GM20431 (cell line): ENCODE measurements around the gene KCTD5.
"Not testable (repeated sequence)": the region's sequence is repeated elsewhere in the genome, so short reads cannot be mapped to it uniquely, and the experiment has no call there.

Source experiments
- in situ Hi-C: fragments of 300-500 bp; cut with MseI, MboI; formaldehyde crosslinking; loops from one replicate; pipeline ENCODE4 v1.15.0; 2020; ENCODE audit warnings: low sequenced_read_pairs; ENCODE audit not compliant: unreplicated experiment

KCTD5 gene

GRCh38 chr16:2682209-2683021 lies at the start of gene KCTD5:
Gene KCTD5 (plus strand): TSS chr16:2682523. CDS start chr16:2682549, 26 bp downstream.
- in situ Hi-C loops, result no loop called here

- in situ Hi-C loops, result not testable (repeated sequence)
Measured at GRCh38 chr16:2639071-2639721, 43.1 kb upstream of the KCTD5 start.

GRCh38 chr16:2639722-2640072 lies 42.6 kb upstream of the KCTD5 start:
- in situ Hi-C loops, result not testable (repeated sequence)

GRCh38 chr16:2642561-2642960 lies 39.8 kb upstream of the KCTD5 start:
- in situ Hi-C loops, result not testable (repeated sequence)

GRCh38 chr16:2644754-2645453 lies 37.4 kb upstream of the KCTD5 start:
- in situ Hi-C loops, result not testable (repeated sequence)

GRCh38 chr16:2651268-2651871 lies 31.0 kb upstream of the KCTD5 start:
- in situ Hi-C loops, result not testable (repeated sequence)

- in situ Hi-C loops, result not testable (repeated sequence)
Measured at GRCh38 chr16:2653915-2654314, 28.4 kb upstream of the KCTD5 start.

- in situ Hi-C loops, result not testable (repeated sequence)
Measured at GRCh38 chr16:2654949-2655348, 27.4 kb upstream of the KCTD5 start.

GRCh38 chr16:2656985-2657384 lies 25.3 kb upstream of the KCTD5 start:
- in situ Hi-C loops, result no loop called here

GRCh38 chr16:2657803-2658202 lies 24.5 kb upstream of the KCTD5 start:
- in situ Hi-C loops, result not testable (repeated sequence)

- in situ Hi-C loops, result not testable (repeated sequence)
Measured at GRCh38 chr16:2659560-2659959, 22.8 kb upstream of the KCTD5 start.

- in situ Hi-C loops, result not testable (repeated sequence)
Measured at GRCh38 chr16:2660014-2660662, 22.2 kb upstream of the KCTD5 start.

GRCh38 chr16:2660755-2661373 lies 21.5 kb upstream of the KCTD5 start:
- in situ Hi-C loops, result not testable (repeated sequence)

- in situ Hi-C loops, result no loop called here
Measured at GRCh38 chr16:2663553-2664546, 18.5 kb upstream of the KCTD5 start.

- in situ Hi-C loops, result no loop called here
Measured at GRCh38 chr16:2664574-2664982, 17.7 kb upstream of the KCTD5 start.

GRCh38 chr16:2666671-2667070 lies 15.7 kb upstream of the KCTD5 start:
- in situ Hi-C loops, result not testable (repeated sequence)

GRCh38 chr16:2669587-2669986 lies 12.7 kb upstream of the KCTD5 start:
- in situ Hi-C loops, result not testable (repeated sequence)

GRCh38 chr16:2670017-2670416 lies 12.3 kb upstream of the KCTD5 start:
- in situ Hi-C loops, result not testable (repeated sequence)
